ENCODE results near the gene EMCN.
"Not testable (repeated sequence)": the region's sequence is repeated elsewhere in the genome, so short reads cannot be mapped to it uniquely, and the experiment has no call there.

EMCN gene

DNA sequence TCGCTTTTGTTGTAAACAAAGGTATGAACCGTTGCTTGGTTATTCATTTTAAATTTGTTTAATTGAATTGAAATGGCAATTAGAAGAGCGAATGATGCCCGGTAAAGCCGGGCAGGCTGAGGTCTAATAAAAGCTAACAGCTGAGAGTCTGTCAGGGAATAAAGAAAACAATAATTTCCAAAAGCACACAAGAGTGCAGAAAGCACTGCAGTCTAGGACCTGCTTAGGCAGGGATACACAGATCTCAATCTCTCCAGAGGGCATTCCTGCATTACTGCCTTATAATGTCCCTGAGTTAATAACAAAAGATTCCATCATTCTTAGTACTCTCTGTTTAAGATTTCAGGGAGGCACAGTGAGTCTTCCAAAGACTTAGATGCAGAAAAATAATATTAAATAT is 27.6 kb upstream of the EMCN start:
- no peaks in the 10 kb centered on the region for H3K36me3 ChIP-seq (ENCODE audit: control insufficient read depth, low read length)
- TF ChIP-seq, protein P1, sequence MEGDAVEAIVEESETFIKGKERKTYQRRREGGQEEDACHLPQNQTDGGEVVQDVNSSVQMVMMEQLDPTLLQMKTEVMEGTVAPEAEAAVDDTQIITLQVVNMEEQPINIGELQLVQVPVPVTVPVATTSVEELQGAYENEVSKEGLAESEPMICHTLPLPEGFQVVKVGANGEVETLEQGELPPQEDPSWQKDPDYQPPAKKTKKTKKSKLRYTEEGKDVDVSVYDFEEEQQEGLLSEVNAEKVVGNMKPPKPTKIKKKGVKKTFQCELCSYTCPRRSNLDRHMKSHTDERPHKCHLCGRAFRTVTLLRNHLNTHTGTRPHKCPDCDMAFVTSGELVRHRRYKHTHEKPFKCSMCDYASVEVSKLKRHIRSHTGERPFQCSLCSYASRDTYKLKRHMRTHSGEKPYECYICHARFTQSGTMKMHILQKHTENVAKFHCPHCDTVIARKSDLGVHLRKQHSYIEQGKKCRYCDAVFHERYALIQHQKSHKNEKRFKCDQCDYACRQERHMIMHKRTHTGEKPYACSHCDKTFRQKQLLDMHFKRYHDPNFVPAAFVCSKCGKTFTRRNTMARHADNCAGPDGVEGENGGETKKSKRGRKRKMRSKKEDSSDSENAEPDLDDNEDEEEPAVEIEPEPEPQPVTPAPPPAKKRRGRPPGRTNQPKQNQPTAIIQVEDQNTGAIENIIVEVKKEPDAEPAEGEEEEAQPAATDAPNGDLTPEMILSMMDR (IDR thresholded peaks at IDR 0.05; ENCODE audit: low read depth, low read length, poor library complexity, severe bottlenecking), result no peak
- no peak for TF ChIP-seq EZH2phosphoT487 (IDR thresholded peaks at IDR 0.05; ENCODE audit: borderline replicate concordance, low read length)
- no peaks in the 10 kb centered on the region for H3F3A ChIP-seq (ENCODE audit: control insufficient read depth, insufficient read depth)
- no peak overlapping the region for H3K27ac ChIP-seq (ENCODE audit: low read depth, low read length)
- H3K9me3 ChIP-seq (ENCODE audit: control insufficient read depth, insufficient read depth, low read length), result no peaks in the 10 kb centered on the region
- no peaks in the 10 kb centered on the region for H3K27me3 ChIP-seq (ENCODE audit: control insufficient read depth, low read length)
- H3K4me2 ChIP-seq (ENCODE audit: low read length), result no peak overlapping the region
- H3K9me2 ChIP-seq (replicated peaks; ENCODE audit: control insufficient read depth, low read length), result no peaks in the 10 kb centered on the region
- H3K79me2 ChIP-seq (ENCODE audit: control insufficient read depth, low read length), result no peaks in the 10 kb centered on the region
- peaks cover 19% of the 10 kb centered on the region for H3K4me1 ChIP-seq (ENCODE audit: control insufficient read depth, low read length)
- H4K20me1 ChIP-seq (ENCODE audit: control insufficient read depth, insufficient read depth, low read depth, low read length), result no peaks in the 10 kb centered on the region
- H3K4me3 ChIP-seq (ENCODE audit: low read length), result no peak overlapping the region

DNA sequence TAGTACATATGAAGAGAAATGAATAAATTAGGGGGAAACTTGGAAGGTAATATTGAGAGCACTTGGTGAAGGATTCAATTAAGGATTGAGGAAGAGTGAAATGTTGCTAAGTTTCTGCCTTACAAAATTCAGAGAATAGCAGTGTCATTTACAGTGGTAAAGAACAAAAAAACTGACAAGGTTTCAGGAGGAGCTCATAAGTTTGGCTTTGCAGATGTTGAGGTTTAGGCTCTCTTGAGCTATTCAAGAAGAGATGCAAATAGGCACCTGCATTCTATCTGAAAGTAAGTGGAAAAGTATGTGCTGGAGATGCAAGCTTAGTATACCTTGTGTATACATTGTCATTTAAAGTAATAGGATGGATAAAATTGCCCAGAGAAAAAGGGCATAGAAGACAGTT is 22.3 kb upstream of the EMCN start:
- peak overlapping the region; percentile 69 for H3K27ac ChIP-seq (ENCODE audit: low read depth, low read length)
- no peaks in the 10 kb centered on the region for H3K27me3 ChIP-seq (ENCODE audit: control insufficient read depth, low read length)
- peaks cover 36% of the 10 kb centered on the region for H3K4me1 ChIP-seq (ENCODE audit: control insufficient read depth, low read length)
- TF ChIP-seq EZH2phosphoT487 (IDR thresholded peaks at IDR 0.05; ENCODE audit: borderline replicate concordance, low read length), result no peak
- TF ChIP-seq, protein P1 (IDR thresholded peaks at IDR 0.05; ENCODE audit: low read depth, low read length, poor library complexity, severe bottlenecking), result no peak
- H3K36me3 ChIP-seq (ENCODE audit: control insufficient read depth, low read length), result no peaks in the 10 kb centered on the region
- H3K9me2 ChIP-seq (replicated peaks; ENCODE audit: control insufficient read depth, low read length), result no peaks in the 10 kb centered on the region
- H3F3A ChIP-seq (ENCODE audit: control insufficient read depth, insufficient read depth), result no peaks in the 10 kb centered on the region
- H3K79me2 ChIP-seq (ENCODE audit: control insufficient read depth, low read length), result no peaks in the 10 kb centered on the region
- H3K4me3 ChIP-seq (ENCODE audit: low read length), result peak overlapping the region; percentile 16
- H4K20me1 ChIP-seq (ENCODE audit: control insufficient read depth, insufficient read depth, low read depth, low read length), result no peaks in the 10 kb centered on the region
- peak overlapping the region; percentile 44 for H3K4me2 ChIP-seq (ENCODE audit: low read length)
- no peaks in the 10 kb centered on the region for H3K9me3 ChIP-seq (ENCODE audit: control insufficient read depth, insufficient read depth, low read length)

DNA sequence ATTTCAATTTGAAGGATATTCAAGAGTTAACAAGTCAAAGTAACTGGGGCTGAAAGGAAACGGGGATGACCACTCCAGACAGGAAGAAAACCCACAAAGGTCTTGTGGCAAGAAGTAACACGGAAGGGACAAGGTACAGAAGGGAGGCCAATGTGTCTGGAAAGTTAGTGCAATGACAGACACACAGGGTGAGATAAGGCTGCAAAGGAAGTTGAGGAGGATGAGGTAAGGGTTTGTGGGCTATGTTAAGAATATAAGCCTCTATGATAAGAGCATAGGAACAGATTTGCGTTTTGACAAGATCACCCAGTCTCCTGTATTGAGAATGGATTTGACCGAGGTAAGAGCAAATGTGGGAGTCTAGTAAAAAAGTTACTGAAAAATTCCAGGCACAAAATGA is 21.9 kb upstream of the EMCN start:
- Histone ChIP-seq H3K9me3 (ENCODE audit: control insufficient read depth, insufficient read depth, low read length) (no peaks in the 10 kb centered on the region), H3K27ac (ENCODE audit: low read depth, low read length) (peak overlapping the region; percentile 69), H3K4me2 (ENCODE audit: low read length) (peak overlapping the region; percentile 44), H3K36me3 (ENCODE audit: control insufficient read depth, low read length) (no peaks in the 10 kb centered on the region), H3K79me2 (ENCODE audit: control insufficient read depth, low read length) (no peaks in the 10 kb centered on the region), H3F3A (ENCODE audit: control insufficient read depth, insufficient read depth) (no peaks in the 10 kb centered on the region), H3K4me3 (ENCODE audit: low read length) (peak overlapping the region; percentile 16), H4K20me1 (ENCODE audit: control insufficient read depth, insufficient read depth, low read depth, low read length) (no peaks in the 10 kb centered on the region), H3K4me1 (ENCODE audit: control insufficient read depth, low read length) (peaks cover 36% of the 10 kb centered on the region), H3K27me3 (ENCODE audit: control insufficient read depth, low read length) (no peaks in the 10 kb centered on the region), H3K9me2 (replicated peaks; ENCODE audit: control insufficient read depth, low read length) (no peaks in the 10 kb centered on the region)
- no peak for TF ChIP-seq EZH2phosphoT487 (IDR thresholded peaks at IDR 0.05; ENCODE audit: borderline replicate concordance, low read length)
- TF ChIP-seq, protein P1 (IDR thresholded peaks at IDR 0.05; ENCODE audit: low read depth, low read length, poor library complexity, severe bottlenecking), result no peak

DNA sequence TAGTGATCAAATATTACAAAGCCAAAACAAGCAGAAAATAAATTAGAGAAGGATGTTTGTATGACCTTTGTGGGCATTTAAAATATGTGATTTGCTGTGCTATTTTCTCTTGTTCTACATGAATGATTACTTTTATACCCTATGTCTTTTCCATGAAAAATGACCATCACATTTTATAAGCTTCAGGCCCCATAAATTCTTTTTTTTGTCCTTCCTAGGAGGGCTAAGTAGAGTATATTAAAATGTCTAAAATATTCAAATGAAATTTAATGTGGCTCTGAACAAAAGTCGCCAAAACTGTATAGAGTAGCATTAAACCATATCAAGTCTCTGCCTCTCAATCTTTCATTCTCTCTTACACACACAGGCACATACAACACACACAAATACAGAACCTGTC is 15.9 kb upstream of the EMCN start:
- H4K20me1 ChIP-seq (ENCODE audit: control insufficient read depth, insufficient read depth, low read depth, low read length), result no peaks in the 10 kb centered on the region
- H3K27ac ChIP-seq (ENCODE audit: low read depth, low read length), result no peak overlapping the region
- TF ChIP-seq EZH2phosphoT487 (IDR thresholded peaks at IDR 0.05; ENCODE audit: borderline replicate concordance, low read length), result no peak
- TF ChIP-seq, protein P1 (IDR thresholded peaks at IDR 0.05; ENCODE audit: low read depth, low read length, poor library complexity, severe bottlenecking), result no peak
- no peak overlapping the region for H3K4me2 ChIP-seq (ENCODE audit: low read length)
- no peak overlapping the region for H3K4me3 ChIP-seq (ENCODE audit: low read length)
- no peaks in the 10 kb centered on the region for H3K9me3 ChIP-seq (ENCODE audit: control insufficient read depth, insufficient read depth, low read length)
- no peaks in the 10 kb centered on the region for H3K79me2 ChIP-seq (ENCODE audit: control insufficient read depth, low read length)
- peaks cover 5% of the 10 kb centered on the region for H3K4me1 ChIP-seq (ENCODE audit: control insufficient read depth, low read length)
- no peaks in the 10 kb centered on the region for H3F3A ChIP-seq (ENCODE audit: control insufficient read depth, insufficient read depth)
- no peaks in the 10 kb centered on the region for H3K36me3 ChIP-seq (ENCODE audit: control insufficient read depth, low read length)
- H3K27me3 ChIP-seq (ENCODE audit: control insufficient read depth, low read length), result no peaks in the 10 kb centered on the region
- no peaks in the 10 kb centered on the region for H3K9me2 ChIP-seq (replicated peaks; ENCODE audit: control insufficient read depth, low read length)

DNA sequence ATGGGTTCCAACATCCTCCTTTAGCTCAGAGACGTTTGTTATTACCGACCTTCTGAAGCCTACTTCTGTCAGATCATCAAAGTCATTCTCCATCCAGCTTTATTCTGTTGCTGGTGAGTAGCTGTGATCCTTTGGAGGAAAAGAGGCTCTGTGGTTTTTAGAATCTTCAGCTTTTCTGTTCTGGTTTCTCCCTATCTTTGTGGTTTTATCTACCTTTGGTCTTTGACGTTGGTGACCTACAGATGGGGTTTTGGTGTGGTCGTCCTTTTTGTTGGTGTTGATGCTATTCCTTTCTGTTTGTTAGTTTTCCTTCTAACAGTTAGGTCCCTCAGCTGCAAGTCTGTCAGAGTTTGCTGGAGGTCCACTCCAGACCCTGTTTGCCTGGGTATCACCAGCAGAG is 12.3 kb upstream of the EMCN start:
- not testable (repeated sequence) for H3K36me3 ChIP-seq (ENCODE audit: control insufficient read depth, low read length); H3K79me2 ChIP-seq (ENCODE audit: control insufficient read depth, low read length)

More for the DNA sequence above, 12.3 kb upstream of the EMCN start:
- not testable (repeated sequence) for H3F3A ChIP-seq (ENCODE audit: control insufficient read depth, insufficient read depth); H4K20me1 ChIP-seq (ENCODE audit: control insufficient read depth, insufficient read depth, low read depth, low read length); H3K27ac ChIP-seq (ENCODE audit: low read depth, low read length); H3K9me3 ChIP-seq (ENCODE audit: control insufficient read depth, insufficient read depth, low read length); H3K4me2 ChIP-seq (ENCODE audit: low read length); H3K4me3 ChIP-seq (ENCODE audit: low read length); H3K9me2 ChIP-seq (replicated peaks; ENCODE audit: control insufficient read depth, low read length); H3K27me3 ChIP-seq (ENCODE audit: control insufficient read depth, low read length); H3K4me1 ChIP-seq (ENCODE audit: control insufficient read depth, low read length)

Measured in DOHH2 (cell line).